ENCODE measurements around the gene PPP3R1.

DNA sequence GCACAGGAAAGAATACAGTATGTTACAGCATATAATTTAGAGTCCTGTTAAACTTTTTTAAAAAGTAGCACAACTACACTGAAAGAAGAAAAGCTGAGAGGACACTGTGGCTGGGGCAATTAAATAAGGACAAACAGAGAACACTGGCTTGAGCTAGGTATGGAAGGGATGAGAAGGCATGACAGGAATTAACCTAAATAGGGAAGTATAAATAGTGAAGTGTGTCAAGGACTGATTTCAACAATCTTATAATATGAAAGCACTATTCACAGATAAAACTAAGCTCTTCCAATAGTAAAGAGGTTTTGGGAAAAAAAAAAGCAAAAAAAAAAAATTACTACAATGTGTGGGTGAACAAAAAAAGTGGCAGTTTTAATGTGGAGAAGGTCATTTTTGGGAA, 45.5 kb downstream of the PPP3R1 start:
- TF ChIP-seq, protein P1, sequence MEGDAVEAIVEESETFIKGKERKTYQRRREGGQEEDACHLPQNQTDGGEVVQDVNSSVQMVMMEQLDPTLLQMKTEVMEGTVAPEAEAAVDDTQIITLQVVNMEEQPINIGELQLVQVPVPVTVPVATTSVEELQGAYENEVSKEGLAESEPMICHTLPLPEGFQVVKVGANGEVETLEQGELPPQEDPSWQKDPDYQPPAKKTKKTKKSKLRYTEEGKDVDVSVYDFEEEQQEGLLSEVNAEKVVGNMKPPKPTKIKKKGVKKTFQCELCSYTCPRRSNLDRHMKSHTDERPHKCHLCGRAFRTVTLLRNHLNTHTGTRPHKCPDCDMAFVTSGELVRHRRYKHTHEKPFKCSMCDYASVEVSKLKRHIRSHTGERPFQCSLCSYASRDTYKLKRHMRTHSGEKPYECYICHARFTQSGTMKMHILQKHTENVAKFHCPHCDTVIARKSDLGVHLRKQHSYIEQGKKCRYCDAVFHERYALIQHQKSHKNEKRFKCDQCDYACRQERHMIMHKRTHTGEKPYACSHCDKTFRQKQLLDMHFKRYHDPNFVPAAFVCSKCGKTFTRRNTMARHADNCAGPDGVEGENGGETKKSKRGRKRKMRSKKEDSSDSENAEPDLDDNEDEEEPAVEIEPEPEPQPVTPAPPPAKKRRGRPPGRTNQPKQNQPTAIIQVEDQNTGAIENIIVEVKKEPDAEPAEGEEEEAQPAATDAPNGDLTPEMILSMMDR (IDR thresholded peaks at IDR 0.05; ENCODE audit: low read depth, low read length, poor library complexity, severe bottlenecking), result no peak
- no peak for TF ChIP-seq EZH2phosphoT487 (IDR thresholded peaks at IDR 0.05; ENCODE audit: borderline replicate concordance, low read length)

Data from DOHH2 (cell line).